ENCODE data around the gene ITPR3.

GRCh38 chr6:33677689-33678088, 56.6 kb downstream of the ITPR3 start:
- TF ChIP-seq CTCF (IDR thresholded peaks at IDR 0.05) (no peak), POLR2A (IDR thresholded peaks at IDR 0.05) (no peak)
